NCI-H82 treated with DMSO at 0.1 percent for 48 hours (cell line): ENCODE measurements around the gene EME1.
A peak's percentile ranks its signal among the peaks of the same experiment; 100 is the strongest.

ENCODE experiments used
- DNase-seq: peaks from one replicate; lab custom pipeline; 2025; ENCODE audit not compliant: unreplicated experiment; lab: John Stamatoyannopoulos, UW

Gene EME1

GRCh38 chr17:50361561-50362480 lies 11.2 kb upstream of the EME1 start:
- peak; percentile 18 for DNase-seq

- DNase-seq = no peak
Measured at GRCh38 chr17:50362661-50363060, 10.4 kb upstream of the EME1 start.

- DNase-seq = no peak
Measured at GRCh38 chr17:50363217-50364060, 9.6 kb upstream of the EME1 start.

- no peak for DNase-seq
Measured at GRCh38 chr17:50364061-50364458, 9.0 kb upstream of the EME1 start.

GRCh38 chr17:50364715-50365114 lies 8.3 kb upstream of the EME1 start:
- DNase-seq = no peak

- peak; percentile 35 for DNase-seq
Measured at GRCh38 chr17:50365165-50365564, 7.9 kb upstream of the EME1 start.

GRCh38 chr17:50365649-50366393 lies 7.2 kb upstream of the EME1 start:
- no peak for DNase-seq

- DNase-seq = no peak
Measured at GRCh38 chr17:50367401-50367800, 5.6 kb upstream of the EME1 start.

- DNase-seq = no peak
Measured at GRCh38 chr17:50370052-50370451, 3.0 kb upstream of the EME1 start.

GRCh38 chr17:50371526-50371925 lies 1.5 kb upstream of the EME1 start:
- DNase-seq = no peak

- DNase-seq = no peak
Measured at GRCh38 chr17:50372222-50372757, 739 bp upstream of the EME1 start.

GRCh38 chr17:50373705-50374104 lies 676 bp downstream of the EME1 start:
- no peak for DNase-seq

GRCh38 chr17:50375858-50376538 lies 3.0 kb downstream of the EME1 start:
- no peak for DNase-seq

GRCh38 chr17:50379351-50380132 lies 6.5 kb downstream of the EME1 start:
- DNase-seq = no peak

- no peak for DNase-seq
Measured at GRCh38 chr17:50380369-50381259, 7.6 kb downstream of the EME1 start.

GRCh38 chr17:50381260-50381815 lies 8.3 kb downstream of the EME1 start:
- DNase-seq = no peak

GRCh38 chr17:50381920-50382319 lies 8.9 kb downstream of the EME1 start:
- no peak for DNase-seq

GRCh38 chr17:50382931-50383330 lies 9.9 kb downstream of the EME1 start:
- no peak for DNase-seq
